ENCODE results near the gene EPS8L2.

The EPS8L2 gene

DNA sequence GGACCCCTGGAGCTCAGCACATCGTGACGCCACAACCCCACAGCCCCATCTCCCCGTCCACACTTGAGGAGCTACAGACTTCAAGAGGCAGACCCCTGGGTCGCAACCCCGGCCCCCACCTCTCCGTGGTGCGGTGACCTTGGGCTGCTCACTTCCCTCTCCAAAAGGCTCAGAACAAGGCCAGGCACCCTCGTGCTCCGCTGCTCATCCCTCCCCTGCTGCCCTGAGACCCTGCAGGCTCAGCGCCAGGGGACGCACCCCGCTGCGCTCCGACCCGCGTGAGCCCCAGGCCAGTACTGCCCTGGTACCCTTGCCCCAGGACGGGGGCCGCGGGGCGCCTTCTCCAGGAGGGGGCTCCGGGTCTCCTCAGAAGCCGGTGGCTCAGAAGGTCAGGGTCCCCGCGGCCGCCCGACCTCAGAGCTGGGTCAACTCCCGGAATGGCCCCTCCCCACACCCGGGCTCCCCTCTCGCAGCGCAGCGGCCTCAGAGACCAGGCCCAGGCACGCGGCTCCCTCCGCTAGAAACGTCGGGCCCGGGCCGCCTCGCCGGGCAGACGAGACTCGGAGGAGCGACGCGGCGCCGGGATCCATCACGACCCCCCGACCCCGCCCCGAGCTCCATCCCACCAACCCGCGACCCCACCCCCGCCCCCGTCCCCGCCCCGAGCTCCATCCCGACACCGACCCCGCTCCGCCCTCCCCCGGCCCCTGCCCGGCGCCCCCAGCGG lies 70.7 kb downstream of the EPS8L2 start (continued):
- TF ChIP-seq ZBTB20 (tag by site-specific recombination; IDR thresholded peaks at IDR 0.05) (peak; percentile 57; the same call in 1 of the 2 replicates), ZNF335 (tag by site-specific recombination; conservative IDR thresholded peaks at IDR 0.05) (peak; percentile 70; the same call in 1 of the 2 replicates), SP3 (tag by site-specific recombination; IDR thresholded peaks at IDR 0.05) (peak; percentile 8), ZBTB48 (tag by site-specific recombination; IDR thresholded peaks at IDR 0.05) (no peak), ZBTB8A (tag by site-specific recombination; IDR thresholded peaks at IDR 0.05) (no peak), ZNF843 (tag by site-specific recombination; IDR thresholded peaks at IDR 0.05) (0 out of 2 replicates have a peak, but pooled peaks have one; percentile 11), ZNF221 (tag by site-specific recombination; IDR thresholded peaks at IDR 0.05; ENCODE audit: borderline replicate concordance) (no peak), ZNF366 (tag by site-specific recombination; conservative IDR thresholded peaks at IDR 0.05) (no peak), ZNF747 (tag by site-specific recombination; IDR thresholded peaks at IDR 0.05) (no peak), HIC1 (tag by site-specific recombination; IDR thresholded peaks at IDR 0.05) (peak; percentile 30; the same call in 1 of the 2 replicates), ZNF155 (tag by site-specific recombination; IDR thresholded peaks at IDR 0.05) (no peak), SETDB1 (IDR thresholded peaks at IDR 0.05; ENCODE audit: insufficient read length, low read length) (no peak), ZNF692 (tag by site-specific recombination; IDR thresholded peaks at IDR 0.05) (no peak), ZNF324 (tag by site-specific recombination; IDR thresholded peaks at IDR 0.05) (no peak), TSHZ1 (tag by site-specific recombination; IDR thresholded peaks at IDR 0.05; ENCODE audit: borderline replicate concordance) (no peak), ZNF580 (tag by site-specific recombination; IDR thresholded peaks at IDR 0.05) (no peak), KLF8 (tag by site-specific recombination; IDR thresholded peaks at IDR 0.05) (no peak), ZNF514 (tag by site-specific recombination; IDR thresholded peaks at IDR 0.05) (no peak), ZBTB26 (tag by site-specific recombination; optimal IDR thresholded peaks at IDR 0.05) (peak; percentile 35), ZNF398 (tag by site-specific recombination; IDR thresholded peaks at IDR 0.05) (no peak), MZF1 (tag by site-specific recombination; IDR thresholded peaks at IDR 0.05; ENCODE audit: borderline replicate concordance) (no peak), ZNF423 (tag by site-specific recombination; IDR thresholded peaks at IDR 0.05) (0 out of 2 replicates have a peak, but pooled peaks have one; percentile 22), ZBTB17 (tag by site-specific recombination; IDR thresholded peaks at IDR 0.05) (no peak), ZNF354C (tag by site-specific recombination; IDR thresholded peaks at IDR 0.05; ENCODE audit: borderline replicate concordance, low read depth) (no peak), TCF7L2 (IDR thresholded peaks at IDR 0.05; ENCODE audit: borderline replicate concordance, low read depth, low read length) (no peak), ZFP69B (tag by site-specific recombination; IDR thresholded peaks at IDR 0.05) (no peak), ZNF292 (tag by site-specific recombination; IDR thresholded peaks at IDR 0.05; ENCODE audit: borderline replicate concordance, low read depth) (no peak)
- TF ChIP-seq, protein P1, sequence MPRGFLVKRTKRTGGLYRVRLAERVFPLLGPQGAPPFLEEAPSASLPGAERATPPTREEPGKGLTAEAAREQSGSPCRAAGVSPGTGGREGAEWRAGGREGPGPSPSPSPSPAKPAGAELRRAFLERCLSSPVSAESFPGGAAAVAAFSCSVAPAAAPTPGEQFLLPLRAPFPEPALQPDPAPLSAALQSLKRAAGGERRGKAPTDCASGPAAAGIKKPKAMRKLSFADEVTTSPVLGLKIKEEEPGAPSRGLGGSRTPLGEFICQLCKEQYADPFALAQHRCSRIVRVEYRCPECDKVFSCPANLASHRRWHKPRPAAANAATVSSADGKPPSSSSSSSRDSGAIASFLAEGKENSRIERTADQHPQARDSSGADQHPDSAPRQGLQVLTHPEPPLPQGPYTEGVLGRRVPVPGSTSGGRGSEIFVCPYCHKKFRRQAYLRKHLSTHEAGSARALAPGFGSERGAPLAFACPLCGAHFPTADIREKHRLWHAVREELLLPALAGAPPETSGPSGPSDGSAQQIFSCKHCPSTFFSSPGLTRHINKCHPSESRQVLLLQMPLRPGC (tag by site-specific recombination; IDR thresholded peaks at IDR 0.05), result no peak
